GDM1 (cell line): ENCODE data around the gene FCER1A.
"Not testable (repeated sequence)": the region's sequence is repeated elsewhere in the genome, so short reads cannot be mapped to it uniquely, and the experiment has no call there.

Experiments used
- DNase-seq: peaks from one replicate; lab custom pipeline; 2025; lab: John Stamatoyannopoulos, UW

Gene FCER1A

GRCh38 chr1:159302095-159302494 lies at the start of gene FCER1A:
Gene FCER1A, plus strand, starts transcription at chr1:159302336. Its CDS starts 29 bp downstream, at chr1:159302365.
- DNase-seq: peak; percentile 16

- DNase-seq: no peak
Measured at GRCh38 chr1:159261311-159261710, 40.8 kb upstream of the FCER1A start.

- DNase-seq: no peak
Measured at GRCh38 chr1:159261721-159262494, 40.2 kb upstream of the FCER1A start.

GRCh38 chr1:159266832-159267231 lies 35.3 kb upstream of the FCER1A start:
- no peak for DNase-seq

- DNase-seq: no peak
Measured at GRCh38 chr1:159274631-159275030, 27.5 kb upstream of the FCER1A start.

GRCh38 chr1:159275891-159276290 lies 26.2 kb upstream of the FCER1A start:
- no peak for DNase-seq

- no peak for DNase-seq
Measured at GRCh38 chr1:159279773-159280172, 22.4 kb upstream of the FCER1A start.

- no peak for DNase-seq
Measured at GRCh38 chr1:159282118-159282517, 20.0 kb upstream of the FCER1A start.

- DNase-seq: no peak
Measured at GRCh38 chr1:159289060-159289459, 13.1 kb upstream of the FCER1A start.

- DNase-seq: no peak
Measured at GRCh38 chr1:159291424-159291823, 10.7 kb upstream of the FCER1A start.

- DNase-seq: no peak
Measured at GRCh38 chr1:159296706-159297375, 5.3 kb upstream of the FCER1A start.

GRCh38 chr1:159300146-159300545 lies 2.0 kb upstream of the FCER1A start:
- no peak for DNase-seq

- no peak for DNase-seq
Measured at GRCh38 chr1:159307346-159308020, 5.3 kb downstream of the FCER1A start.

GRCh38 chr1:159311679-159312078 lies 9.5 kb downstream of the FCER1A start:
- no peak for DNase-seq

GRCh38 chr1:159315381-159315780 lies 13.2 kb downstream of the FCER1A start:
- DNase-seq: no peak

GRCh38 chr1:159318784-159319551 lies 16.8 kb downstream of the FCER1A start:
- no peak for DNase-seq

GRCh38 chr1:159334797-159335196 lies 32.7 kb downstream of the FCER1A start:
- DNase-seq: no peak

- no peak for DNase-seq
Measured at GRCh38 chr1:159338018-159338417, 35.9 kb downstream of the FCER1A start.

GRCh38 chr1:159339536-159339935 lies 37.4 kb downstream of the FCER1A start:
- no peak for DNase-seq

- DNase-seq: no peak
Measured at GRCh38 chr1:159341736-159342135, 39.6 kb downstream of the FCER1A start.

GRCh38 chr1:159342761-159343425 lies 40.8 kb downstream of the FCER1A start:
- no peak for DNase-seq

GRCh38 chr1:159349374-159349773 lies 47.2 kb downstream of the FCER1A start:
- not testable (repeated sequence) for DNase-seq
